Astrocyte of the hippocampus (primary cell): ENCODE results near the gene PSD2.
A peak's percentile ranks its signal among the peaks of the same experiment; 100 is the strongest.

Source experiments
- DNase-seq: peaks from one replicate; pipeline ENCODE4 v3.0.0; 2011; ENCODE audit warnings: low read depth, low spot score

The PSD2 gene

GRCh38 chr5:139763280-139763929 is 32.2 kb upstream of the PSD2 start:
- DNase-seq, result no peak

- peak; percentile 78 for DNase-seq
These were observed 31.4 kb upstream of the PSD2 start for GRCh38 chr5:139763930-139764791.

DNA sequence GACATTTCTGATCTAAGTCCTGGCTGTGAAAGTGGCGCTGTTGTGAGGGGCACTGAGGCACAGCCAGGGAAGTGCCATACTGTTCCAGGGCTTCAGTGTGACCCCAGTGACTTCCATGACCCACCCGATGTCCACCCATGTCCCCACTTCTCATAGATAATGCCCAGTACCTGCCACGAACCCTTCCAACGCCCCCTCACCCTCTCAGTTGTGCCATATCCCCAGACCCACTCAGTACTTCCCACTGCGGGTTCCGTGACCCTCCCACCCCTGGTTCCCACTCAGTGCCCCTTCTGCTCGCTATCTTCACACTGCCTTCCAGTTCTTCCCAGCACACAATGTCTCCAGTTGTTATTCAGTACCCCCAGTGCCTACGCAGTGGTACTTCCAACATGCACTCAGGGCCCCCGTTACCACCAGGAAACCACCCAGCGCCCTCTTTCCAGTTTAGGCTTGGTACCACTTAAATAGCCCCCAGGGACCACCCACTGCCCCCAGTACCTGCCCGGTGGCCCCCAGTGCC is 30.7 kb upstream of the PSD2 start:
- DNase-seq, result no peak

- DNase-seq, result peak; percentile 91
These were observed 30.0 kb upstream of the PSD2 start for GRCh38 chr5:139765409-139766217.

DNA sequence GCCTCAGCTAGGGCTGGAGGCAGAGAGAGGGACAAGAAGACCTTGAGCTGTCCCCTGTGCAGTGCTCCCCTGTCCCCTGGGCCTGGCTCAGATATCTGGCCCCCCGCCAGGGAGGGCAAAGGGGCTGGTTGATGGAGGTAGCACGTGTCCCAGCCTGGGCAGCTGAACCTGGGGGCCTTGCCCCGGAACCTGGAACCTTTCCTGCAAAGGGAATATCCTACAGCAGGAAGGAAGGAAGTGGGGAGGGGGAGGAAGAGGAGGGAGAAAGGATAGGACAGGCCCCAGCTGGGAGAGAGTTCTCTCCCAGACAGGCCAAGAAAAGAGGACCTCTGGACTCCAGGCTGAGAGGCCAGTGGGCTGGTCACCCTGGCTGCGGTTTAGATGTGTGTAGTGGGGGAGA is 27.6 kb upstream of the PSD2 start:
- DNase-seq, result no peak

DNA sequence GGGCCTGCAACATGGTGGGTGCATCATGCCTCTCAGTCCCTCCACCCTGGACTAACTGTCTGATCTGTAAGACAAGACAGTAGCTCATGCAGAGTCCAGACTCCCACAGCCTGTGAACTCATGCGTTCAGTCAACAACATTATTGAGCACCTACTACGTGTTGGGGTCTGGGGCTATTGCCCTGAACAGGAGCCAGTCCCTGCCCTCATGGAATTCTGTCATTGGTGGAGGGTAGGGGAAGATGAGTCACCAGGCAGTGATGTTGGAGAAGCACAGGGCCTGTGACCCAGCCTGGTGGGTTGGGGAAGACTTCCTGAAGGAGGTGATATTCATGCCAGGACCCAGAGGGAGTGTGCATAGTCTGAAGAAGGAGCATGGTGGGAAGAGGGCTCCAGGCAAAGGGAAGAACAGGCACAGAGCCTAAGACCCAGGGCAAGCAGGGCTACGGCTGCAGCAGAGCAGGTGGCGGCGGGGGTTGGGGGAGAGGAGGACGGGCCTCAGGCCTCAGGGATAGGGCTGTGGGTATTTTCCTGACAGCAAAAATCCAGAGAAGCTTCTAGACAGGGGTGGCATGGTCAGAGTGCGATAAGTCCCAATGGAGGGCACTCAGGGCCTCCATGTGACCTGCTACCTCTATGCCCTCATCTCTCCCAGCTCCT is 26.7 kb upstream of the PSD2 start:
- DNase-seq, result no peak

DNA sequence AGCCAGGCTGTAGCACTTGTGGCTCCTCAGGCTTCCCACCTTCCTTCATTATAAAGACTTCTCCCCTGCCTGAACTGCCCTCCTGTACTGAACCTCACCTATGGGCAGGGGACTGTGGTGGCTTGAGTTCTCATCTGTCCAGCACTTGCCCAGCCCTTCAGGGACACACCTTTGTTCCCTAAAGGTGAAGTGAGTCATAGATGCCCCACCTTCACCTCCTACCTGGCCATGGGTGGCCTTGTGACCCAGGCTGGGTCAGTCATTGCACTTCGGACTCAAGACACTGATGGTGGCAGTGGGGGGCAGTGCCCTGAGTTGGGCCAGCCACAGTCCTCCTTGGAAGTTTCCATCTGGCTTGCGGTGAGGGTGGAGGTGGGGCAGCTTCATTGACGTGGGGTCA is 26.1 kb upstream of the PSD2 start:
- no peak for DNase-seq

GRCh38 chr5:139770722-139771121 is 24.9 kb upstream of the PSD2 start:
- DNase-seq, result no peak

- DNase-seq, result no peak
These were observed 23.4 kb upstream of the PSD2 start for GRCh38 chr5:139772089-139772791.

DNA sequence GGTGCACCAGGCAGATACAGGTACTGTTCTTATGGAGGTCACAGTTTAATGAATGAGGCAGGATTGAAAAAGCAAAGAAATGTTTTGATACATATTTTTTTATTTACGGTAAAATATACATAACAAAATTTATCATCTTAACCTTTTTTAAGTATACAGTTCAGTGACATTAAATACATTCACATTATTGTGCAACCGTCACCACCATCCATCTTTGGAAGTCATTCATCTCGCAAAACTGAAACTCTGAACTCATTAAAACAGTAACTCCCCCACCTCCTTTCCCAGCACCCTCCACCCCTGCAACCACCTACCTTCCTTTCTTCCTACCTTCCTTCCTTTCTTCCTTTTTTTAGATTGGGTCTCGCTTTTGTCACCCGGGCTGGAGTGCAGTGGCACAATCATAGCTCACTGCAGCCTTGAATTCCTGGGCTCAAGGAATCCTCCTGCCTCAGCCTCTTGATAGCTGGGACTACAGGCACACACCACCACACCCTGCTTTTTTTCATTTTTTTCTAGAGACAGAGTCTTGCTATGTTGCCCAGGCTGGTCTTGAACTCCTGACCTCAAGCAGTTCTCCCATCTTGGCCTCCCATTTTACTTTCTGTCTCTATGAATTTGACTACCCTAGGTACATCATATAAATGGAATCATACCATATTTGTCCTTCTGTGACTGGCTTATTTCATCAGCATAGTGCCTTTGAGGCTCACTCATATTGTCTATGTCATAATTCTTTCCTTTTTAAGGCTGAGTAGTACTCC is 22.5 kb upstream of the PSD2 start:
- no peak for DNase-seq

DNA sequence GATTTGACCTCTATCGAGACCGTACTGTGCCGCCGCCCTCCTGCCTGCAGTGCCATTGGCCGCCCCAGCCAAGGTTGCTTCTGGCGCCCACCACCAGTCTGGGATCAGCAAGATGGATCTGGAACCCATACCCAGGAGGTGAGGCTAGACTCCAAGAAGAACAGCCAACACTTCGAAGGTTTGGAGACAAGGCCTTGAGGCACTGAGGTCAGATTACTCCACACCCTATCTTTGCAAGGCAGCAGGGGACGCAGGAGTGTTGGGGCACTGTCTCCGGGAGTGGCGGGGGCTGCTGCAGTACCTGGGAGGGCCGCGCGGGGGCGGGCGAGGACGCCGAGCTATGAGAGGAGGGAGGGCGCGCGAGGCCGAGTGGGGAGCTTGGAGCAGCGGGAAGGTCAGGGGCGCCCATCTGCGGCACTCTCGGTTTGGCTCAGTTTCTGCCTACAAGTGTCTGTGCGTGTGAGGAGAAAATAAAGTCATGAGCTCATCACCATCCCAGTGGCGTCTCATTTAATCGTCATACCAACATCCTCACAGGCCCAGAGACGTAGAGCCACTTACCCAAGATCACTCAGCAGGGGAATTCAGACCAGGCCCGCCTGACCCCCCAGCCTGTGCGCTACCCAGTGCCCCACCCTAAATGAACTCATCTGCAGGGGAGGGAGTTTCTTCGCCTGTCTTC is 20.5 kb upstream of the PSD2 start:
- DNase-seq, result peak; percentile 74

DNA sequence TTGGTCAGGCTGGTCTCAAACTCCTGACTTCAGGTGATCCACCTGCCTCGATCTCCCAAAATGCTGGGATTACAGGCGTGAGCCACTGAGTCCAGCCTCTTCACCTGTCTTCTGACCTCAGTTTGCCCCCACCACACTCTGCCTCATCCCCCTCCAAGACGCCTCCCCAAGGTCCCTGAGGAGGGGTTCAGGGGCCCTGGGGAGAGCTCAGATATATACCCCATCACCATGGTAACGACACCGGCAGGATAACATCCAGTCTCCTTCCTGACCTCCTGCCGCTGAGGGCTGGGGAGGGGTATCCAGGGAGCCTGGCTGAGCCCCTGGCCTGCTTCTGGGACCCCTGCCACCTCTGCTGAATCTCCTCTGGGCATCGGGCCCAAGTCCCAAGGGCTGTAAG is 19.7 kb upstream of the PSD2 start:
- DNase-seq, result no peak

- DNase-seq, result no peak
These were observed 18.7 kb upstream of the PSD2 start for GRCh38 chr5:139776861-139777260.

DNA sequence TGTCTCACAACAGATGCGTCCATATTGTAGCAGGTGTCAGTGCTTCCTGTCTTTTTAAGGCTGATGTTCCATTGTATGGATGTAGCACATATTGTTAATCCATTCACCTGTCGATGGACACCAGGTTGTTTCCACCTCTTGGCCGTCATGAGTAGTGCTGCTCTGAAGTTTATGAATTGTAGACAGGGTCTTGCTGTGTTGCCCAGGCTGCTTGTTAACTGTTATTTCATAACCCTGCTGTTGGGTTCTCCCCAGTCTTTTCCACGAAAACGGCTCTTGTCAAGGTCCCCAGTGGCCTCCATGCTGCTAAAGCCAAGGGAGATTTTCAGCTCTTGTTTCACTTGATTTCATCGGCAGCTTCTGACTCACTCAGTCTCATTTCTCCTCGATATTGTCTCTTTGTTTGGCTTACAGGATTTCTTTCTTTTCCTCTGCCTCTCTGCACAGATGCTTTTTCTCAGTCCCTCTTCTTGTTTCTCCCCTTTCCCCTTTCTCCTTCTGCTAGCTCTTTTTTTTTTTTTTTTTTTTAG is 12.1 kb upstream of the PSD2 start:
- no peak for DNase-seq

DNA sequence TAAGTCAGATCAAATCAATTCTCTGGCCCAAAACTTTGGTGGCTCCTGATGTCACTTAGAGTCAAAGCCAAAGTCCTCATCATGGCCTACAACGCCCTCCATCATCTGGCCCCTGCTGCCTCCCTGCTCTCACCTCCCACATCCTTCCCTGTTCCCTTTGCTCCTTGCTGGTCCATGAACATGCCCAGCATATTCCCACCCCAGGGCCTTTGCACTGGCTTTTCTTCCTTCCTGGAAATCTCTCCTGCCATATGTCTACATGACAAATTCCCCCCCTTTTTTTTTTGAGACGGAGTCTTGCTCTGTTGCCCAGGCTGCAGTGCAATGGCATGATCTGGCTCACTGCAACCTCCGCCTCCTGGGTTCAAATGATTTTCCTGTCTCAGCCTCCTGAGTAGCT is 11.1 kb upstream of the PSD2 start:
- no peak for DNase-seq

DNA sequence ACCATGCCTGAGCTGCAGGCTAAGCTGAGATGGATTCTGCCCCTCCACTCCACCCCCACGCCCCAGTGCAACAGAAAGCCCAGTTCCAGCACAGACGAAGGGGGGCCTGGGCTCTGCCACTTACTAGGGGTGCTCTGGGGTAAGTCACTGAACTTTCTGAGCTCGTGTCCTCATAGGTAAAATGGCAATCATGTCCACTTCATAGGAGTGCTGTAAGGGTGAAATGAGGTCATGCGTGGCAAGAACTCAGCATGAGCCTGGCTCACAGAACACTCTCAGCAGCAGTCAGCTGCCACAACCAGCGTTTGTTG is 8.4 kb upstream of the PSD2 start:
- DNase-seq, result no peak

DNA sequence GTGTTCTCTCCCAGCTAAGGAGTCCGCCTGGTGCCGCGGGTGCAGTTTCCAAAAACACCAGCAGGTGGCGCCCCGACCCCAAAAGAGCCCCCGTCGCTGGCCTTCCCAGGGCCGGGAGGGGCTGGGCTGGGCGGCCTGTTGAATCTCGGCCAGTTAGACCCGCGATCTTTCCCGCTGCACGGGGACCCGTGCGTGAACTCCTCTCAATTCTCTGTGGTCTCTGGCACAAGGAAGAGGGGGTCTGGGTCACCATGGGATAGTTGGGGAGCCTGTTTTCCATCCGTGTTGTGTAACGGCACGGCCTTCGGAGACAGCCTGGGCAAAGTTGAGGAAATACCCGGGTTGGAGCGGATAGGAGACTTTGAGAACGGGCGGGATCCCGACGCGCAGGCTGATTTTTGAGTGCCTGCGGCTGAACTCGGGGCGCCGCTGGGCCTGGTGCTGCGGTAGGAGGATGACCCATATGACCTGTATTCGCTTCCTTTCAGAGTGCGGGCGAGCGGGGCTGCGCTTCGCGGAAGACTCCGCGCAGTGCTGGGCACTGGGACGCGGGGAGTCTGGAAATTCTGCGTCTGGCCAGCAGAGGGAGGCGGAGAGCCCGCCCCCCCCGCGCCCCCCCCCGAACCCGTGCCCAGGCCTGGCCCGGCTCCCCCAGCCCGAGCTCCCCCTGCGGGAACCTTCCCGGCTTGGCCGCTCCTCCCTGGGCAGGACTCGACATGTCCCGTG is 7.9 kb upstream of the PSD2 start:
- peak; percentile 94 for DNase-seq

GRCh38 chr5:139788294-139788910 is 7.2 kb upstream of the PSD2 start:
- peak; percentile 57 for DNase-seq
